Colonic mucosa (tissue), 4 donors: Measurements from ENCODE around the gene TSR1. TPM values are rescaled to one million over a fixed set of nuclear protein-coding genes. Genes with fewer than 3 reads are reported as not detected.

Source experiments
- DNase-seq: peaks from one replicate; pipeline ENCODE4 v3.0.0-alpha.2; 2020
- H3K27ac ChIP-seq: fragments of 200-600 bp; one replicate; pipeline ENCODE4 v1.8.0; 2021
- H3K27me3 ChIP-seq: fragments of 200-600 bp; one replicate; pipeline ENCODE4 v1.8.0; 2021
- H3K36me3 ChIP-seq: fragments of 200-600 bp; one replicate; pipeline ENCODE4 v1.8.0; 2021
- H3K4me1 ChIP-seq: fragments of 200-600 bp; one replicate; pipeline ENCODE4 v1.8.0; 2021; ENCODE audit warnings: mild to moderate bottlenecking
- H3K4me3 ChIP-seq: fragments of 200-600 bp; one replicate; pipeline ENCODE4 v1.8.0; 2021
- H3K9ac ChIP-seq, 2 donors: one replicate each; pipeline ENCODE4 v1.7.0; 2013; ENCODE audit warnings: control low read depth in 2 of 2, low read depth in 2 of 2, low read length in 2 of 2
- H3K9me3 ChIP-seq: fragments of 200-600 bp; one replicate; pipeline ENCODE4 v1.8.0; 2021
- intact Hi-C: fragments of 100-400 bp; cut with DNase I; formaldehyde crosslinking; loops from one replicate; pipeline ENCODE4 v1.14.1; 2022
- total RNA-seq, 2 donors: library from RNA; stranded (reverse); fragmentation: NEBNext Ultra II Directional in 1 of 2; extraction: Animal tissue kit (Norgen Biotek cat#: 25700) in 1 of 2; gene quantifications; one replicate each; pipeline ENCODE4 v1.2.1, GENCODE V29; 2021
- TF ChIP-seq, protein P1 (sequence below): fragments of 200-600 bp; IDR thresholded peaks from one replicate; pipeline ENCODE4 v1.8.0; 2022; ENCODE audit warnings: antibody characterized with exemption, mild to moderate bottlenecking
- donor health status: healthy.
- donor health status: DM: no; HTN: no; CAD: no.
- donor health status: DM: no; HTN: no; CAD: no.

TSR1 gene
- total RNA-seq, 2 donors from 2014 or later: 13.7 to 28.5 TPM

DNA sequence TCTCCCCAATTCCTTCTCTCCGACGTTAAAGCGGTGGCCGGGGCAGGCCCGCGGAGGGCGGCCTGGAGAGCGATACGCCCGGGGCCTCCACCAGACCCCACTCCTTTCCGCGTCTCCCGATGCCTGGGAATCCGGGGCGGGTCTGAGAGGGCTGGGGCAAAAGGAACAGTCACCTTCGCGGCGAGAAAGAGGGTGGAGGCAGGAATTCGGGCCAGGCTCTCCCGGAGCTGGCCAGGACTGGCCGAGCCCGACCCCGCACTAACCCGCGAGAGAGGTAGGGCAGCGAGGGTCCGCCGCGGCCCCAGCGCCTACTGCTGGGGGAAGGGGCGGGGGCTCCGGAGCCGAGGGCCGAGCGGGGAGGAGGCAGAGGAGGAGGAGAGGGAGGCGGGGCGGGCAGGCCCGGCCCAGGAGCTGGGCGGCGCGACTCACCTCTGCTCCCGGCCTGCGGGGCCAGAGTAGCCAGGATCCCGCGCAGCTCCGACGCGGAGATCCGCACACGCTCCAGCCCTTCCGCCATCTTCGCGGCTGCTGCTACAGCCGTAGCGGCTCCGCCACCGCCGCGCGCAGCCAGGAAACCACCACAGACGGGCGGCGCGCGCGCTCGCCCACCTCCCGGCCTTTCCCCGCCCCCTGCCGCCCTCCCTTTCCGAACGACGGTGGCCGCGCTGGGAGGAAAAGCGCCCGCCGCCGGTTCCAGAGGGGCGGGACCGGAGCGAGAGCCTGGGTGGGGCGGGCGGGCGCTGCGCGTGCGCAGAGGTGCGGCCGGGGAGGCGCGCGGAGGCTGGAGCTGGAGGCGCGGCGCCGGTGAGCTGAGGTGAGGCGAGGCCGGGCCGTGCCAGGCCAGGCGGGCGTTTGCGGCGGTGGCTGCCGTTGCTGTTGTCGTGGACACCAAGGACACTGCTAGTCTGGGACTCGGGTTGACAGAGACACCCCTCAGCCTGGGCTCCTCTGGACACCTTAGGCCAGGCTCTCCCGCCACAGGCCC, 32.8 kb downstream of the TSR1 start, which contains the start of the genes SMG6 and SRR:
SMG6 (minus strand) TSS at position 582 of the 985 bp plus-strand sequence; CDS start at position 517, 65 bp downstream.
SRR (plus strand) TSS at position 747 of the 985 bp plus-strand sequence. CDS start 11,611 bp downstream, outside the sequence.
- TF ChIP-seq, protein P1, sequence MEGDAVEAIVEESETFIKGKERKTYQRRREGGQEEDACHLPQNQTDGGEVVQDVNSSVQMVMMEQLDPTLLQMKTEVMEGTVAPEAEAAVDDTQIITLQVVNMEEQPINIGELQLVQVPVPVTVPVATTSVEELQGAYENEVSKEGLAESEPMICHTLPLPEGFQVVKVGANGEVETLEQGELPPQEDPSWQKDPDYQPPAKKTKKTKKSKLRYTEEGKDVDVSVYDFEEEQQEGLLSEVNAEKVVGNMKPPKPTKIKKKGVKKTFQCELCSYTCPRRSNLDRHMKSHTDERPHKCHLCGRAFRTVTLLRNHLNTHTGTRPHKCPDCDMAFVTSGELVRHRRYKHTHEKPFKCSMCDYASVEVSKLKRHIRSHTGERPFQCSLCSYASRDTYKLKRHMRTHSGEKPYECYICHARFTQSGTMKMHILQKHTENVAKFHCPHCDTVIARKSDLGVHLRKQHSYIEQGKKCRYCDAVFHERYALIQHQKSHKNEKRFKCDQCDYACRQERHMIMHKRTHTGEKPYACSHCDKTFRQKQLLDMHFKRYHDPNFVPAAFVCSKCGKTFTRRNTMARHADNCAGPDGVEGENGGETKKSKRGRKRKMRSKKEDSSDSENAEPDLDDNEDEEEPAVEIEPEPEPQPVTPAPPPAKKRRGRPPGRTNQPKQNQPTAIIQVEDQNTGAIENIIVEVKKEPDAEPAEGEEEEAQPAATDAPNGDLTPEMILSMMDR: no peak
- no peaks in the 10 kb centered on the region for H3K36me3 ChIP-seq
- peak within 1 kb of the TSS; percentile 84 for H3K27ac ChIP-seq
- peak; percentile 94 for DNase-seq
- H3K4me1 ChIP-seq: no peaks in the 10 kb centered on the region
- H3K27me3 ChIP-seq: no peaks in the 10 kb centered on the region
- intact Hi-C loops: loop anchor here (5.0 kb wide), 1 partner anchor 34 kb away; the partner anchor contains the start of genes SGSM2 and TSR1
- no peaks in the 10 kb centered on the region for H3K9me3 ChIP-seq
- peak within 1 kb of the TSS; percentile 73 to 89 for H3K9ac ChIP-seq
- peak within 1 kb of the TSS; percentile 92 for H3K4me3 ChIP-seq

DNA sequence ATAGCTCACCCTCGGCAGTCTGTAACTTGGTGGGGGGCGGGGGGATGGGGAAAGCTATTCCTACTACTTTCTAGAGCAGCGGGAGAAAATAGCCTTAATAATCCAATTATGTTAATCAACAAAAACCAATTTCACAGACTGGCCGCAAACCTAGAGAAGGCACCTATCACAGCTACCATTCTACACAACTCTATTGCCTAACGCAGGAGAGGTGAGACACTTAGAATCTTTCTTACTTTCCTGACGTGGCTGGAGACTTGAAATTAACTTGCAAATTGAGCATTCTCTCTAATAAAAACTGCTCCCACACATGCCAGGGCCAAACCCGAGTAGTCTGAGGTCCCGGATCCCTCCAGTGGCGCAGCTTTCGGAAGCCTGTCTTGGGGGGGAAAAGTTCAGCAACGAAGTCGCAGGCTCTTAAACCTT, 33.5 kb downstream of the TSR1 start:
- Histone ChIP-seq H3K9me3 (no peaks in the 10 kb centered on the region), H3K36me3 (no peaks in the 10 kb centered on the region), H3K27ac (peak overlapping the region; percentile 84), H3K4me3 (peak overlapping the region; percentile 92), H3K9ac (peak overlapping the region; percentile 73 to 89), H3K4me1 (no peaks in the 10 kb centered on the region), H3K27me3 (no peaks in the 10 kb centered on the region)
- intact Hi-C loops: loop anchor here (5.0 kb wide), 1 partner anchor 35 kb away; the partner anchor contains the start of genes SGSM2 and TSR1
- no peak for DNase-seq
- TF ChIP-seq, protein P1: no peak

DNA sequence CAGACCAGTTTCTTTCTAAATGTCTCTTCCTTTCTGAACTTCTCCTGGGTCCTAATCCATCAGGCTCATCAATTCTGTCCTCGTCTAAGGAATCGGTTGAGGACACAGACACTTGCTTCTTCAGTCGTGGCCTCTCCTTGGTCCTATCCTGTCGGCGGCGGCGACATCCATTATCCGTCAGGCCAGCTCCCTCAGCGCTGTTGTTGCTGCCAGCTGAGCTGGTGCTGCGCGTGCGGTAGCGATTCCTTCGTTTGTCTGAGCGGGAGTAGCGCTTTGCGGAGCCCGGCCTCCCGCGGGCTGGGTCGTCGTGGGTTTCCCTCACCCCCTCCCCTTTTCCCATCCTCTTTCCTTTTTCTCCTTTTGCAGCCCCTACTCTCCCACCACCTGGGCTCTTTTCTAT, 36.5 kb downstream of the TSR1 start:
- Histone ChIP-seq H3K27ac (no peak overlapping the region), H3K9ac (no peak overlapping the region), H3K4me3 (no peak overlapping the region), H3K36me3 (peaks cover 16% of the 10 kb centered on the region), H3K4me1 (no peaks in the 10 kb centered on the region), H3K27me3 (no peaks in the 10 kb centered on the region), H3K9me3 (no peaks in the 10 kb centered on the region)
- no peak for DNase-seq
- intact Hi-C loops: loop anchor here (5.0 kb wide), 1 partner anchor 38 kb away; the partner anchor contains the start of genes SGSM2 and TSR1
- TF ChIP-seq, protein P1: no peak

DNA sequence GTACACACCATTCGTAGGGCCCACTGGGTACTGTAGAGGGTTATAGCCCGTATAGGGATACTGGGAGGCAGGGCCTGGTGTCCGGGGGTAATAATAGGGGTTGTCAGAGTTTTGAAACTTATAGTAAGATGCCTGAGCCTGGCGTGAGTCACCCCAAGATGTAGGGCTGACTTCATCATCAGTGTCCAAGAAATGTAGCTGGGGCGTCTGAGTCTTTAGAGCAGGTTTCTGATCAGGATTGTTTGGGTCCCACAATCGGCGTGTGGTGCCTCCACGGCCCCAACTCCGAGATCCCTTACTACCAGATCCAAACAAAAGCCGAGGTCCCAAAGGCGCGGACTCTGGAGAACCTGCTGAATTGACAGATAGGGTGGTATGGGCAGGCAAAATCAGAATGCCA, 37.1 kb downstream of the TSR1 start:
- H3K9ac ChIP-seq: no peak overlapping the region
- H3K27me3 ChIP-seq: no peaks in the 10 kb centered on the region
- H3K4me3 ChIP-seq: no peak overlapping the region
- TF ChIP-seq, protein P1: no peak
- intact Hi-C loops: no loop called here
- no peaks in the 10 kb centered on the region for H3K9me3 ChIP-seq
- no peak overlapping the region for H3K27ac ChIP-seq
- peaks cover 16% of the 10 kb centered on the region for H3K36me3 ChIP-seq
- no peak for DNase-seq
- H3K4me1 ChIP-seq: no peaks in the 10 kb centered on the region

DNA sequence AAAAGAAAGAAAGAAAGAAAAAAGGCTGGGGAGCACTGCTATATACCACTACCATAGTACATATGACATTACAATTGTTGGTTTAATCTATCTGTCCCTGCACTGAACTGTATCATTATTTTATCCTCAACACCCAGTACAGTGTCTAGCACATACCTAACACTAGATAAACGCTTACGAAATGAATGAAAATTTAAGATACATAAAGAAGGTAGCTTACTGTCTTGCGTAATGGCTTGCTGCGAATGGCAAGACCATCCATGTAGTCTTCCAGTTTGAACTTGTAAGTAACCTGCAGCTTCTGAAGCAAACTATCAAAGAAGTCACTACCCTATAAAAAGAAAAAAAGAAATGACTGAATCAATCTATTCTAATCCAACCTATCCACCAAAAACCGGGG, 39.2 kb downstream of the TSR1 start:
- TF ChIP-seq, protein P1: no peak
- DNase-seq: no peak
- H3K4me3 ChIP-seq: no peak overlapping the region
- intact Hi-C loops: no loop called here
- peaks cover 16% of the 10 kb centered on the region for H3K36me3 ChIP-seq
- no peaks in the 10 kb centered on the region for H3K4me1 ChIP-seq
- no peaks in the 10 kb centered on the region for H3K27me3 ChIP-seq
- H3K27ac ChIP-seq: no peak overlapping the region
- H3K9ac ChIP-seq: no peak overlapping the region
- no peaks in the 10 kb centered on the region for H3K9me3 ChIP-seq
